Stimulated activated CD8-positive, alpha-beta memory T cell treated with anti-CD3 and anti-CD28 coated beads, Interleukin-15, amount 100 ng/mL, for 1 hour (primary cell): ENCODE data around the gene ELOVL6.
"Not testable (repeated sequence)": the region's sequence is repeated elsewhere in the genome, so short reads cannot be mapped to it uniquely, and the experiment has no call there.

Experiments used
- DNase-seq: peaks from one replicate; pipeline ENCODE4 v3.0.0-alpha.2; 2020; ENCODE audit warnings: low read depth

ELOVL6 gene

GRCh38 chr4:110198435-110199416, at the start of gene ELOVL6:
ELOVL6 (minus strand) TSS chr4:110198615; CDS start chr4:110198335, 280 bp downstream.
- DNase-seq, result no peak

- no peak for DNase-seq
Observed at GRCh38 chr4:110248100-110248499, 49.7 kb upstream of the ELOVL6 start.

- DNase-seq, result no peak
Observed at GRCh38 chr4:110247591-110247990, 49.2 kb upstream of the ELOVL6 start.

GRCh38 chr4:110245577-110245976, 47.2 kb upstream of the ELOVL6 start:
- DNase-seq, result no peak

GRCh38 chr4:110236324-110236723, 37.9 kb upstream of the ELOVL6 start:
- DNase-seq, result no peak

GRCh38 chr4:110233581-110233980, 35.2 kb upstream of the ELOVL6 start:
- DNase-seq, result not testable (repeated sequence)

- no peak for DNase-seq
Observed at GRCh38 chr4:110231869-110232268, 33.5 kb upstream of the ELOVL6 start.

GRCh38 chr4:110229266-110229665, 30.9 kb upstream of the ELOVL6 start:
- no peak for DNase-seq

- no peak for DNase-seq
Observed at GRCh38 chr4:110224812-110225211, 26.4 kb upstream of the ELOVL6 start.

GRCh38 chr4:110224142-110224541, 25.7 kb upstream of the ELOVL6 start:
- no peak for DNase-seq

GRCh38 chr4:110218935-110219334, 20.5 kb upstream of the ELOVL6 start:
- not testable (repeated sequence) for DNase-seq

GRCh38 chr4:110217181-110217580, 18.8 kb upstream of the ELOVL6 start:
- DNase-seq, result not testable (repeated sequence)

GRCh38 chr4:110216129-110216528, 17.7 kb upstream of the ELOVL6 start:
- DNase-seq, result no peak

- no peak for DNase-seq
Observed at GRCh38 chr4:110211770-110212061, 13.3 kb upstream of the ELOVL6 start.

GRCh38 chr4:110211007-110211769, 12.8 kb upstream of the ELOVL6 start:
- no peak for DNase-seq

- DNase-seq, result no peak
Observed at GRCh38 chr4:110208419-110208818, 10.0 kb upstream of the ELOVL6 start.

- no peak for DNase-seq
Observed at GRCh38 chr4:110207233-110207632, 8.8 kb upstream of the ELOVL6 start.

- no peak for DNase-seq
Observed at GRCh38 chr4:110202024-110202423, 3.6 kb upstream of the ELOVL6 start.

GRCh38 chr4:110201502-110201901, 3.1 kb upstream of the ELOVL6 start:
- no peak for DNase-seq

- no peak for DNase-seq
Observed at GRCh38 chr4:110200689-110201088, 2.3 kb upstream of the ELOVL6 start.

GRCh38 chr4:110198049-110198434, 373 bp downstream of the ELOVL6 start:
- no peak for DNase-seq

GRCh38 chr4:110197529-110198042, 829 bp downstream of the ELOVL6 start:
- no peak for DNase-seq
